Hippocampal formation (tissue), 2 donors: ENCODE data around the gene APLNR.
A peak's percentile ranks its signal among the peaks of the same experiment; 100 is the strongest.

Experiments
- DNase-seq, 2 donors: peaks; one replicate each; lab custom pipeline; 2025; lab: John Stamatoyannopoulos, UW

The APLNR gene

GRCh38 chr11:57251491-57252104, 14.5 kb upstream of the APLNR start:
- DNase-seq, result no peak

- no peak for DNase-seq
Measured at GRCh38 chr11:57251037-57251436, 14.0 kb upstream of the APLNR start.

- DNase-seq, result peak; percentile 14 to 40
Measured at GRCh38 chr11:57249384-57250319, 12.6 kb upstream of the APLNR start.

DNA sequence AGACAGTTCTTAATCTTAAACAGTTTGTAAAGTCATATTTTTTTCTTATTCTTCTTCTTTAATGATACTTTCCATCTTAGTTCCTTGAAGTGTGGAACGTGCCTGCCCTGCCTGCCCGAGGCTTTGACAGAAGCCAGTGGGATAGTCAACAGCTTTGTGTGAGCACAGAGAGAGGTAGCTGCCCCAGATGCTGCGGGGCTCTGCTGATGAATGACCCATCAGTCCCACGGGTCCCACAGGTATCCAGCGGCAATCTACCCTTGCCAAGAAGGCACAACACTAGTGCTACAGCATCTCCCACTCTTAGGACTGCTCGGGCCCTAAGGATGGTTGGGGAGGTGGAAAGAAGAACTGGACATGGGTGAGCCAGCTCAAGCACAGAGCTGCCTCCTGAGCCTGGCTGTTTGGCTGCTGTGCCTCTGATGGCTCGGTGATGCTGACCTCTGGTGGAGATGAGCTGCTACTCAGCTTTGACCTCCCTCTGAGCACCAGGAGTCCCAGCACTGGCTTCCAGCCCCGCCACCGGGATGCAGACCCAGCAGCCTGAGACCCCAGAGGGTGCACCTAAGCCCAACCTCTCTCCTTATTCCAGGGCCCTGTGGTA, 11.8 kb upstream of the APLNR start:
- DNase-seq, result peak; percentile 24 to 30

- no peak for DNase-seq
Measured at GRCh38 chr11:57244911-57245310, 7.9 kb upstream of the APLNR start.

- DNase-seq, result no peak
Measured at GRCh38 chr11:57241353-57241972, 4.4 kb upstream of the APLNR start.

DNA sequence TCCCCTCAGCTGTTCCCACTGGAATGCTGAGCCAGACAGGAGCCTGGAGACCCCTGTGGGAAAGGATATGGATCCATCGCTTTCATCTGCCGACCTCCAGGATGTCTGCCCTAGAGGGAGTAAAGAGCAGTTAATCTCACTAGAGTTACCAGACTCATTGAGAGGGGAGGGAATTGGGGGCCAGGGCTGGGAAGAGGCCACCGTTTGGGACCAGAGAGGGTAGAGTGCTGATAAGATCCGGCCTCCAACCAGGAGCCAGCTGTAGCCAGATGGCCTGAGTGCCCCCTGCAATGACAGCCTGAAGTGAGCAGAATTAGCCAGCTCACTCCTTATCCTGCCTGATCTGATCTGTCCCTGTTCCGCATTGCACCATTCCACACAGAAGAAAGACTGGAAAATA, 3.7 kb upstream of the APLNR start:
- DNase-seq, result no peak

GRCh38 chr11:57240007-57240406, 3.0 kb upstream of the APLNR start:
- DNase-seq, result no peak

GRCh38 chr11:57239348-57239747, 2.3 kb upstream of the APLNR start:
- no peak for DNase-seq

GRCh38 chr11:57235761-57236703, 1.0 kb downstream of the APLNR start:
- DNase-seq, result no peak

DNA sequence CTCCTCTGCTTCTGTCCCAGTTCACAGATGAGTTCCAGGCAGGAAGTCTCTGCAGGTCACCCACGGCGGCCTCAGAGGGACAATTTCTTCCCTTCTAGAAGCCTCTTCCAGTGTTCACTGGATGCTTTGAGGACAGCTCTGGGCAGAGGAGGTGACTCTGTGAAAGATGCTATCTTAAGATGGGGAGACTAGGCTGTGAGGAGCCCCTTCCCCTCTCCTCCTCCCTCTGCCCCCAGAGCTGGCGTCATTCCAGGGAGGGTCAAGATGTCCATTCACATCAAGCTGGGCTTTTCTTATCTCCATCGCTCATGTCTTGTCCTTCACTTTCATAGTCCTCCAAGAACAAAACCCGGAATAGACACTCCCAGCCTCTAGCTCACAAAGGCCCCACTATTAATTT, 3.3 kb downstream of the APLNR start:
- DNase-seq, result no peak

DNA sequence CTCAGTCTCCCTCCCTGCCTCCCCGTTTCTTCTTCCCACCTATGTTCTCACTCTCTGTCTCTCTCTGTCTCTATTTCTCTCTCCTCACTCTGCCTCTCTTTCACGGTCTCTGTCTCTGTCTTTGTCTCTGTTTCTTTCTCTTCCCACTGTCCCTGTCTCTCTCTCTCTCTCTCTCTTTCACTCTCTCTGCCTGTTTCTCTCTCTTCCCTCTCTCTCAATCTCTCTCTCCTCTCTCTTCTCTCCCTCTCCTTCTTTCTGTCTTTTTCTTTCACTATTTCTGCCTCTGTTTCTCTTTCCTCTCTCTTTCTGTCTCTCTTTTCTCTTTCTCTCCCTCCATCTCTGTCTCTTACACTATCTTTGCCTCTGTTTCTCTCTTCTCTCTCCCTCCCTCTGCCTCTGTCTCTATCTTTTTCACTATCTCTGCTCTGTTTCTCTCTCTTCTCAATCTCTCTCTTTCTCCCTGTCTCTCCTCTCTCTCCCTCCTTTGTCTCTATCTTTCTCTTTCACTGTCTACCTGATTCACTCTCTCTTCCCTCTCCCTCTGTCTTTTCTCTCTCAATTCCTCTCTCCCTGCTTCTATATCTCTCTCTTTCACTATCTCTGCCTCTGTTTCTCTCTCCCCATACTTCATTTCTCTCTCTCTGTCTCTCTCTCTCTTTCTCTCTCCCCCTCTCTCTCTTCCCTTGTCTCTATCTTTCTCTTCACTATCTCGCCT, 5.4 kb downstream of the APLNR start:
- DNase-seq, result no peak

- DNase-seq, result peak; percentile 24 to 30
Measured at GRCh38 chr11:57230791-57231538, 6.1 kb downstream of the APLNR start.

GRCh38 chr11:57230316-57230715, 6.7 kb downstream of the APLNR start:
- no peak for DNase-seq

DNA sequence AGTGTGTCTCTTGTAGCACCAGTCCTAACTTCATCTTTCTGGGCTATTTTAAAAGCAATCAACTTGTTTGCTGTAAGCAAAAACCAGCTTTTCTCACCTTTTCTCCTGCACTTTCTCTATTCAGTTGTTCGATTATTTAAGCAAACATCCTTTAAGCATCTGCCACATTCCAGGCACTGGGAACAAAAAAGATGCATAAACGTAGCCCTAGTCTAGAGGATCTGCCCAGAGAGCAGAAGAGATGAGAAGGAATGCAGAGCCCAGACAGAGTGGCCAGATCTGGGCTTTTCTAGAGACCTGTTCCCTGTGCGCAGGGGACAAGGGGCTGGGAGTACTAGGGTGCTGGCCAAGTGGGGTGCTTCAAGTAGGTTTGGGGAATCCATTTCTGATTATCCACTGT, 8.4 kb downstream of the APLNR start:
- no peak for DNase-seq

DNA sequence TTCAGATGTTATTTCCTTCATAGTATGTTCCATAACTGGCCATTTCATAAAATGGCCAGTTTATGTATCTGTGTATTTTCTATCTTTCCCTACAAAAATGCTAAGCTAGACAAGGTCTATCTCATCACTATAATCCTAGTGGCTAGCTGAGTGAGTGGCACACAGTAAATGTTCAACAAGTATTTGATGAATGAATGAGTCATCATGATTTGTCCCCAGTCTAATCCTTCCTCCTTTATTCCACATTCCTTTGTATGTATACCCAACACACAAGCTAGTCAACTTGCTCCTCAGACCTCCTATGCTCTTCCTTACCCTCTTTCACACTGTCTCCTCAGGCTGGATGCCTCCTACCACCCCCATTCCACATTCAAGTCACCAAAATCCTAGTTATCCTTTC, 12.5 kb downstream of the APLNR start:
- no peak for DNase-seq

GRCh38 chr11:57224128-57224527, 12.9 kb downstream of the APLNR start:
- DNase-seq, result no peak

GRCh38 chr11:57223601-57224000, 13.4 kb downstream of the APLNR start:
- no peak for DNase-seq

GRCh38 chr11:57222239-57222638, 14.8 kb downstream of the APLNR start:
- DNase-seq, result no peak

DNA sequence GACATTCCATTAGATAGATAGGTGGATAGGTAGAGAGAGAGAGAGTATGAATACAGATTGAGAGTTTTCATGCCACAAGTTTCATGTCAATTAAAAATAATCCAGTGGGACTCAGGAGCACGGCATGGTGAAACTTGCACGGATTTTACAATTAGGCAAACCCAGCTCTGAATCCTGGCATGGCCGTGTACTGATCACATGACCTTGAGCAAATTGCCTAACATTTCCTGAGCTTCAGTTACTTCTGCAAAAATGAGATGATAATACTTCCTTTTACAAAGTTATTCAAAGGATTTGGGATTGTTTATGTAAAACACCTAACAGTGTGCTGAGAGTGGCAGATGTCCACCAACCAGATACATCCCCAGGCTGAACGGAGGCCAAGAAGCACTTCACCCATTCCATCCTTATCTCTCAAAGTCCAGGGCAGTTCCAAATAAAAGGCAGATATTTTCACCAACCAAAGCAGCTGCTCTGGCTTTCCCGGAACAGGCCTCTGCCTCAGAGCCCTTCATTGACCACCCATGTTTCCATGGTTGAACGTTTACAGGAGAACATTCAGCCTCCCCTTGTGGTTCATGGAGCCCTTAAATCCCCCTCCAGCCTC, 17.9 kb downstream of the APLNR start:
- DNase-seq, result no peak
